ENCODE results near the gene NEMP1. TPM values are rescaled to one million over a fixed set of nuclear protein-coding genes. Genes with fewer than 3 reads are reported as not detected.

The NEMP1 gene
- polyA plus RNA-seq, 2 of the 4 experiments (the other 2 are of a cell fraction): 12.7 to 28.4 TPM

DNA sequence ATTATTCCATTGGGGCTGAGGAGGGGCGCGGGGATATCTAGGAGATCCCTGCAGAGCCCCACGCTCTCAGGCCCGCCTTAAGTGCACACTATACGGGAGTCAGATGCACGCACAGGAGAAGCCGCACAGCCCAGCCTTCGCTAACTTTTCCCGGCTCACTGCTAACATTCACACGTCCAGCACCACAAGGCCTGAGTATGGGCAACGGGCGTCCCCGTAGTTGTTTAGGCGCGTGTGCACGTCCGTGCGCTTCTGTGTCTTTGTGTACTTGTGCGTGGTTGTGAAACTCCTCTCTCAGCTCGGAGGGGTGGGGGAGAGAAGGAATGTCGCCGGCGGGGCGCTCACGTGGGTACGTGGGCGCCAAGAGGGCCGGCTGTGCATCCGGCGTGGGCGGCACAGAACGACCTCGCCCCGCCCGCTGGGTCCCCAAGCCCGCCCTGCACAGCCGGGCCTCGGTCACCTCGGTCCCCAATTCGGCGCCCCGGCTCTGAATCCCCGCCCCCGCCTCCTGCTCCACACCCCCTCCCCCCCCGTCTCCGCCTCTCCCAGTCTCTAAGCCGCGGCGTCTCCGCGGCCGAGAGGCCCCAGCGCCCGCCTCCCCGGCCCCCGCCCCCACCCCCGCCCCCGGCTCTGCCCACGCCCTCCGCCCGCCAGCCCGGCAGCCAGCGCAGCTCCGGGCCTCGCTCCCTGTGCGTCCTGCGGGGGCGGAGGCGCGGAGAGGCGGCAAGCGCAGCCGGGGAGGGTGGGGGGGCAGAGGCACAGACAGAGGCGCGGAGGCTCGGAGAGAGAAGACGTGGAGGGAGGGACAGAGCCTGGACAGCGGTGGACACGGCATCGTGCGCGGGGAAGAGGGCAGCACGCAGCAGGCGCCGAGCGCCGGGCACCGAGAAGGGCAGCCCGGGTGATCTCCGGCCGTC, 10.0 kb upstream of the NEMP1 start, which contains the start of gene NAB2 (continued):
- TF ChIP-seq, protein P1, sequence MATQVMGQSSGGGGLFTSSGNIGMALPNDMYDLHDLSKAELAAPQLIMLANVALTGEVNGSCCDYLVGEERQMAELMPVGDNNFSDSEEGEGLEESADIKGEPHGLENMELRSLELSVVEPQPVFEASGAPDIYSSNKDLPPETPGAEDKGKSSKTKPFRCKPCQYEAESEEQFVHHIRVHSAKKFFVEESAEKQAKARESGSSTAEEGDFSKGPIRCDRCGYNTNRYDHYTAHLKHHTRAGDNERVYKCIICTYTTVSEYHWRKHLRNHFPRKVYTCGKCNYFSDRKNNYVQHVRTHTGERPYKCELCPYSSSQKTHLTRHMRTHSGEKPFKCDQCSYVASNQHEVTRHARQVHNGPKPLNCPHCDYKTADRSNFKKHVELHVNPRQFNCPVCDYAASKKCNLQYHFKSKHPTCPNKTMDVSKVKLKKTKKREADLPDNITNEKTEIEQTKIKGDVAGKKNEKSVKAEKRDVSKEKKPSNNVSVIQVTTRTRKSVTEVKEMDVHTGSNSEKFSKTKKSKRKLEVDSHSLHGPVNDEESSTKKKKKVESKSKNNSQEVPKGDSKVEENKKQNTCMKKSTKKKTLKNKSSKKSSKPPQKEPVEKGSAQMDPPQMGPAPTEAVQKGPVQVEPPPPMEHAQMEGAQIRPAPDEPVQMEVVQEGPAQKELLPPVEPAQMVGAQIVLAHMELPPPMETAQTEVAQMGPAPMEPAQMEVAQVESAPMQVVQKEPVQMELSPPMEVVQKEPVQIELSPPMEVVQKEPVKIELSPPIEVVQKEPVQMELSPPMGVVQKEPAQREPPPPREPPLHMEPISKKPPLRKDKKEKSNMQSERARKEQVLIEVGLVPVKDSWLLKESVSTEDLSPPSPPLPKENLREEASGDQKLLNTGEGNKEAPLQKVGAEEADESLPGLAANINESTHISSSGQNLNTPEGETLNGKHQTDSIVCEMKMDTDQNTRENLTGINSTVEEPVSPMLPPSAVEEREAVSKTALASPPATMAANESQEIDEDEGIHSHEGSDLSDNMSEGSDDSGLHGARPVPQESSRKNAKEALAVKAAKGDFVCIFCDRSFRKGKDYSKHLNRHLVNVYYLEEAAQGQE (IDR thresholded peaks at IDR 0.05): no peak; the same call in 1 of the 2 replicates
- TF ChIP-seq, protein P2, sequence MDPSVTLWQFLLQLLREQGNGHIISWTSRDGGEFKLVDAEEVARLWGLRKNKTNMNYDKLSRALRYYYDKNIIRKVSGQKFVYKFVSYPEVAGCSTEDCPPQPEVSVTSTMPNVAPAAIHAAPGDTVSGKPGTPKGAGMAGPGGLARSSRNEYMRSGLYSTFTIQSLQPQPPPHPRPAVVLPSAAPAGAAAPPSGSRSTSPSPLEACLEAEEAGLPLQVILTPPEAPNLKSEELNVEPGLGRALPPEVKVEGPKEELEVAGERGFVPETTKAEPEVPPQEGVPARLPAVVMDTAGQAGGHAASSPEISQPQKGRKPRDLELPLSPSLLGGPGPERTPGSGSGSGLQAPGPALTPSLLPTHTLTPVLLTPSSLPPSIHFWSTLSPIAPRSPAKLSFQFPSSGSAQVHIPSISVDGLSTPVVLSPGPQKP (IDR thresholded peaks at IDR 0.05; ENCODE audit: low read depth, low read length): no peak
- TF ChIP-seq, protein P3, sequence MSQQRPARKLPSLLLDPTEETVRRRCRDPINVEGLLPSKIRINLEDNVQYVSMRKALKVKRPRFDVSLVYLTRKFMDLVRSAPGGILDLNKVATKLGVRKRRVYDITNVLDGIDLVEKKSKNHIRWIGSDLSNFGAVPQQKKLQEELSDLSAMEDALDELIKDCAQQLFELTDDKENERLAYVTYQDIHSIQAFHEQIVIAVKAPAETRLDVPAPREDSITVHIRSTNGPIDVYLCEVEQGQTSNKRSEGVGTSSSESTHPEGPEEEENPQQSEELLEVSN (IDR thresholded peaks at IDR 0.05; ENCODE audit: borderline replicate concordance, low read depth): peak; percentile 91
- TF ChIP-seq EHF (CRISPR knock-in tag; IDR thresholded peaks at IDR 0.05): peak; percentile 77; the same call in 1 of the 2 replicates
- peak; percentile 73 to 94 for TF ChIP-seq CEBPB (IDR thresholded peaks at IDR 0.05)
- no peak for TF ChIP-seq HOXA7 (CRISPR knock-in tag; IDR thresholded peaks at IDR 0.05)
- no peak for TF ChIP-seq RFX5 (IDR thresholded peaks at IDR 0.05)
- TF ChIP-seq CHD4 (IDR thresholded peaks at IDR 0.05; ENCODE audit: borderline replicate concordance): no peak
- TF ChIP-seq MYC (IDR thresholded peaks at IDR 0.05; ENCODE audit: borderline replicate concordance, low read length): peak; percentile 68; the same call in 1 of the 2 replicates
- no peak for TF ChIP-seq KDM5A (IDR thresholded peaks at IDR 0.05)
- TF ChIP-seq, protein P4, sequence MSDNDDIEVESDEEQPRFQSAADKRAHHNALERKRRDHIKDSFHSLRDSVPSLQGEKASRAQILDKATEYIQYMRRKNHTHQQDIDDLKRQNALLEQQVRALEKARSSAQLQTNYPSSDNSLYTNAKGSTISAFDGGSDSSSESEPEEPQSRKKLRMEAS (IDR thresholded peaks at IDR 0.05): peak; percentile 94
- no peak for TF ChIP-seq POLR2AphosphoS2 (conservative IDR thresholded peaks at IDR 0.05; ENCODE audit: low read length)
- no peak for TF ChIP-seq ZFP36 (IDR thresholded peaks at IDR 0.05; ENCODE audit: borderline replicate concordance, partially characterized antibody)
- TF ChIP-seq, protein P5, sequence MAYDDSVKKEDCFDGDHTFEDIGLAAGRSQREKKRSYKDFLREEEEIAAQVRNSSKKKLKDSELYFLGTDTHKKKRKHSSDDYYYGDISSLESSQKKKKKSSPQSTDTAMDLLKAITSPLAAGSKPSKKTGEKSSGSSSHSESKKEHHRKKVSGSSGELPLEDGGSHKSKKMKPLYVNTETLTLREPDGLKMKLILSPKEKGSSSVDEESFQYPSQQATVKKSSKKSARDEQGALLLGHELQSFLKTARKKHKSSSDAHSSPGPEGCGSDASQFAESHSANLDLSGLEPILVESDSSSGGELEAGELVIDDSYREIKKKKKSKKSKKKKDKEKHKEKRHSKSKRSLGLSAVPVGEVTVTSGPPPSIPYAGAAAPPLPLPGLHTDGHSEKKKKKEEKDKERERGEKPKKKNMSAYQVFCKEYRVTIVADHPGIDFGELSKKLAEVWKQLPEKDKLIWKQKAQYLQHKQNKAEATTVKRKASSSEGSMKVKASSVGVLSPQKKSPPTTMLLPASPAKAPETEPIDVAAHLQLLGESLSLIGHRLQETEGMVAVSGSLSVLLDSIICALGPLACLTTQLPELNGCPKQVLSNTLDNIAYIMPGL (CRISPR knock-in tag; IDR thresholded peaks at IDR 0.05; ENCODE audit: borderline replicate concordance): no peak
- no peak for TF ChIP-seq RCOR1 (IDR thresholded peaks at IDR 0.05; ENCODE audit: low read depth, low read length)
- TF ChIP-seq HOXB13 (CRISPR knock-in tag; IDR thresholded peaks at IDR 0.05; ENCODE audit: low read depth): peak; percentile 71; the same call in 1 of the 2 replicates
- peak; percentile 76 for TF ChIP-seq TFCP2L1 (CRISPR knock-in tag; IDR thresholded peaks at IDR 0.05)
- TF ChIP-seq HDAC2 (IDR thresholded peaks at IDR 0.05): no peak
- no peak for TF ChIP-seq ZNF302 (CRISPR knock-in tag; IDR thresholded peaks at IDR 0.05)
- peak; percentile 74 for TF ChIP-seq BHLHE40 (IDR thresholded peaks at IDR 0.05; ENCODE audit: low read depth, low read length)
- no peak for TF ChIP-seq NFE2L2 (conservative IDR thresholded peaks at IDR 0.05; ENCODE audit: low read length)
- TF ChIP-seq, protein P6, sequence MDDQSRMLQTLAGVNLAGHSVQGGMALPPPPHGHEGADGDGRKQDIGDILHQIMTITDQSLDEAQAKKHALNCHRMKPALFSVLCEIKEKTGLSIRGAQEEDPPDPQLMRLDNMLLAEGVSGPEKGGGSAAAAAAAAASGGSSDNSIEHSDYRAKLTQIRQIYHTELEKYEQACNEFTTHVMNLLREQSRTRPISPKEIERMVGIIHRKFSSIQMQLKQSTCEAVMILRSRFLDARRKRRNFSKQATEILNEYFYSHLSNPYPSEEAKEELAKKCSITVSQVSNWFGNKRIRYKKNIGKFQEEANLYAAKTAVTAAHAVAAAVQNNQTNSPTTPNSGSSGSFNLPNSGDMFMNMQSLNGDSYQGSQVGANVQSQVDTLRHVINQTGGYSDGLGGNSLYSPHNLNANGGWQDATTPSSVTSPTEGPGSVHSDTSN (IDR thresholded peaks at IDR 0.05): no peak
